Skin of body (tissue), 2 donors: ENCODE data around the gene CERS6. TPM values are rescaled to one million over a fixed set of nuclear protein-coding genes. Genes with fewer than 3 reads are reported as not detected.

ENCODE experiments used
- DNase-seq: peaks from one replicate; lab custom pipeline; 2025; lab: John Stamatoyannopoulos, UW
- total RNA-seq: library from RNA; depleted of rRNA; stranded (reverse); fragments of >200 nt; gene quantifications from one replicate; pipeline ENCODE4 v1.2.3, GENCODE V29; 2014

The CERS6 gene
- total RNA-seq, 1 donor from 2014 or later = 34.6 TPM

DNA sequence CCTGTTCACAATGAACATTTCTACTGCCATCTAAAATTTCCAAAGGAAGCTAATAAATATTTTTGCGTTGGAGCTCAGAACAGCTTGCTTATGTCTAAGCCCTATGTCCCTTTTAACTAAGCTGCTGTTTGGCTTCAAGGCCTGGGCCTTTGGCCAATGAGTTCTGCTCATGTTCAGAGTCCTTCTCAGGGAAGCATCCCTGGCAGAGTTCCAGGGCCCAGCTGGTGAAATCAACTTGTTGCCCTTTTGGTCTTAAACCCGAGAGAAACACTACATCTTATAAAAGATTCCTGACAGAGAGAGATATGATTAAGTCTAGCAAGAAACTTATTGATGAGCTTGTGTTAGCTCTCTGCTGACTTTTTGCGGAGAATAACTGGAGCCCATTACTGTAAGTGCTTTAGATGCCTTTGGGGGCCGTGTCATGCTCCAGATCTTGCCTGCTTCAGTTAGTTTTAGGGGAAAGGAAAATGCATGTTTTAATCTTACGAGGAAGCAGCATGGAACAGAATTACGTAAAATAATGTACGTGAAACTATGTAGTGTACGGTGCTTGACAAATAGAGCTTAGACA is 243.9 kb downstream of the CERS6 start:
- peak; percentile 40 for DNase-seq

- no peak for DNase-seq
Measured at GRCh38 chr2:168700615-168701245, 244.7 kb downstream of the CERS6 start.

DNA sequence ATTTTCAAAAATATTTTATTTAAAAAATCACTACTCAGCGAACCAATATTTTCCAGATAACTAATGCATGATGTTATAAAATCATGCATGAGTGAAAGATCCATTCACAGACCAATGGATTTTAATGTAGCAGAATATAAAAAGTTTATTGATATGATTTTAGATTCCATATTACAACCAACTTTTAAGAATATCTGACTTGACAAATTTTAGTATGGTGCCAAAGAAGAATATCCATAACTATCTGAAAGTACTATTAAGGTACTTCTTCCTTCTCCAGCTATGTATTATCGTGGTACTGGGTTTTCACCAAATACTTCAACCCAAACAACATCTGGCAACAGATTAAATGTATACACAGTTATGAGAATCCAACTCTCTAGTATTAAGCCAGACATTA is 246.5 kb downstream of the CERS6 start:
- DNase-seq = no peak

GRCh38 chr2:168703926-168704325 is 247.9 kb downstream of the CERS6 start:
- no peak for DNase-seq

GRCh38 chr2:168705534-168706470 is 249.7 kb downstream of the CERS6 start:
- no peak for DNase-seq

DNA sequence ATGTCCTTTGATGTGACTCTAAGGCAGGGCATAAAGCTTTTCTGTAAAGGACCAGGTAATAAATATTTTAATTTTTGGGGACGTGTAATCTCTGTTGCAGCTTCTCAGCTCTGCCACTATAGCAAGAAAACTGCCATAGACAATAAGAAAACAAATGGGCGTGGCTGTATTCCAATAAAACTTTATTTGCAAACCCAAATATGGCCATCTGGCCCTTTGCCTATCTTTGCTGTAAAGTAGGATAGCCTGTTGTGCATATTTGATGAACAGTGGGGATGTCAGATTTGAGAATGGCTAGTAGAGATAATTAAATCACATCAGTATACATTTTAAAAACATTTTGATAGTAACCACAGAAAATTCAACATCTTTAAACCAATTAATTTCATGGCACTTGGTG is 250.7 kb downstream of the CERS6 start:
- no peak for DNase-seq

- peak; percentile 25 for DNase-seq
Measured at GRCh38 chr2:168708080-168708479, 252.0 kb downstream of the CERS6 start.

DNA sequence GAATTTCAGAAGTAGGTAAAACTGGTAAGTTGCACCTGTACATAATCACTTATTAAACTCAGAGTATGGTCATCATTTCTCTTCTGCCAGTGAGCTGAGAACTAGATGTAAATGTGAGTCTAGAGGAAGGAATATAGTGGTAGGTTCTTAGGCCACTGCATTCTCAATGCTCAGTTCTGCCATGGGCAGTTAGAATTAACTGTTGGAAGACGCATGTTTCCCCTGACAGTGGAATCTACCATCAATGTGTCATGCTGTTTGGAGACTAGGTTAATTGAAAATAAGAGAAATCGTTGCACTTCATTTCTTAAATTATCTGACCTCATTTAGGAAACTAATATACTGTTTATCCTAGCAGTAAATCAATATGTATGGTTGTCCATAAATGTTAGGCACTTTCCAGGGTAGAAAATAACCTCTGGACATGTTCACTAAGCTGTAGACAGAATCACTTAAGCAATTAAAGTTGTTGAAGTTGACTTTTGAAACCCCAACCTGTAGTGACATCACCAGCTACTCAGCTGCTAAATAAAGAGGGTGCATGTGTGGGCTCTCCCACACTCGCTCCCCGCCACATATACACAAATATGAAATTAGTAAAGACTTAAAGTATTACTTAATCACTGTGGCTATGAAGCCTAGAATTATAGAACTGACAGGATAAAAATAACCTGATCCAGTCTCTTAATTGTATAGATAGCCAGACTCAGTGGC is 254.8 kb downstream of the CERS6 start:
- DNase-seq = no peak

DNA sequence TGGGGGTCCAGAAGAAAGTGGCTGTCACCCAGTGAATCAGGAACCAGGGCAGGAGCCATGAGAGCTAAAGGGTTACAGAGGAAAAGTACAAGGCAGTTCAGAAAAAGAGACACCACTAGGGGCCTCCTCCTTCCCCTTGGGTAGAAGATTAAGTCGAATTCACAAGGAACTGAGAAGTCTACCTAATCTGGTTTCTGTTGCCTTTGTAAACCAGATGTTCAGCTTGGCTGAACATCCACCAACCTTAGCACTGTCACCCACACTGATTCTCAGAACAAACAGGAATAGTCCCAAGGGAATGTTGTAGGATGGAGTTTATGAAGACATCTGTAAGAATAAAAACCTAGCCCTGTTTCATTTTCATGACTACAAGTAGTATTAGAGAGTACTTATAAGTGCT is 256.0 kb downstream of the CERS6 start:
- no peak for DNase-seq

DNA sequence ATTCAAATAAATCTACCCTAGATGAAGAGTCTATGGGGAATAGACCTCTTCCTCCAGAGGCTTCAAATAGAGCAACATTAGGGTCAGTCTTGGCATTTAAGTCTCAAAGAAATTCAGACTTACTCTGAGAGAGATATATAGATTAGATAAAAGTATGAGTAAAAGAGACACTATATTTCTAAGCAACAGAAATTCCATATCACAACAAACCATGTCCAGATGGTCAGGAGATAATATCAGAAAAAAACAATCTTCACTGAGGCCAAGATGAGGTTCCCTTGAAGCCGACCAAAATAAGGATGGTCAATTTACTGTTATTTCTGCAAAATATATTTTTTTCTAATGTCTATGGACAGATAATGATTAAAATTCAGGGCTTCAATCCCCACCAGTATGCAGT is 257.3 kb downstream of the CERS6 start:
- no peak for DNase-seq

DNA sequence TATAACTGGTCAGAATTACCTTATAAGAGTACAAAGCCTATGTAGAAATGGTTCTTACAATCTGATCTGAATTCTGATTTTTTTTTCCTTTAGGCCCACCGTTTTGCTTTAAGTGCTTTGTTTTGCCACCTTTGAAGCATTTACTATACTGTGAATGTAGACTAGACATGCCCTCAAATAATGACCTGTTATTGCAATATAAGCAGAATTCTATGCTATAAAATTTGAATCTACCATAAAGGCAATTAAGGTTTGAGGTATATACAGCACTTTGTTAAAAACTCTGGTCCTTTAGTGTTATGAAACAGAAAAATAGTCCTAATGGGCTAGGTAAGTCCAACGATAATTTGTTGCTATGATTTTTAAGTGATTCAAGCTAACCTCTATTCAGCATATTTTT is 259.8 kb downstream of the CERS6 start:
- DNase-seq = no peak

GRCh38 chr2:168716839-168717238 is 260.8 kb downstream of the CERS6 start:
- no peak for DNase-seq

GRCh38 chr2:168717790-168718502 is 261.9 kb downstream of the CERS6 start:
- DNase-seq = no peak

DNA sequence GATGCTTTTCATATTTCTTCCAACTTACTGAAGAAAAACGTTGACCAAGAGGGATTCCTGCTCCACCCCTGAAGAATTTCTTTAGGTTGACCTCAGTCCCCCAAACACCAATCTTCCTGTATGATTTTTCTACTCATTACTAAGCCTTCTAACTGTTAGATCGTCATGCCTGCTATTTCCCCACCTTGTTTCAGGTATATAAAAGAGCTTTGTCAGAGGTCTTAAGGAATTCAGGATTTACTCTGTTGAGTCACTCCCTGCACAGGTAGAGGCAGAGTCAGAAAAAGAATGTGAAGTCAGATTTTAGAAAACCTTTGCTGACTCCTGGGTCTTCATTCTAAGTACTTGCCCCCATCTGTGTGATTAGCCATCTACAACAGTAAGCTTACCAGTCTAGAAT is 262.6 kb downstream of the CERS6 start:
- no peak for DNase-seq

DNA sequence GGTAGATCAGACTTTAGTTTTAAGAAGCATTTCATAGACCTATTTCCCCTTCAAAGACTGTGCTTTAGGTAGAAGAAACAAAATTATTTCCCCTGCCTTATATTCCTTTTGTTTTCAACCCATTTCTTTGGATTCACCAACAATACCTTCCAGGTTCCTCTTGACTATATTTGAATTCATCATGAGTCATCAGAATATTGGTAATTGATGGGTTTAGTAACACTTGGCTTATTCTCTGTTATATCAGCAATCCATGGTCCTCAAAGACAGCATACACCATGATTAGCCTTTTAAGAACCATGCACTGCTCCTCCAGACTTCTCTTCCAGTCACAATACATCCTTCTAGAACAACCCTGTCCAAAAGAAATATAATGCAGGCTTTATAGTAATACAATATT is 263.4 kb downstream of the CERS6 start:
- DNase-seq = no peak

- DNase-seq = peak; percentile 26
Measured at GRCh38 chr2:168722592-168722991, 266.5 kb downstream of the CERS6 start.

DNA sequence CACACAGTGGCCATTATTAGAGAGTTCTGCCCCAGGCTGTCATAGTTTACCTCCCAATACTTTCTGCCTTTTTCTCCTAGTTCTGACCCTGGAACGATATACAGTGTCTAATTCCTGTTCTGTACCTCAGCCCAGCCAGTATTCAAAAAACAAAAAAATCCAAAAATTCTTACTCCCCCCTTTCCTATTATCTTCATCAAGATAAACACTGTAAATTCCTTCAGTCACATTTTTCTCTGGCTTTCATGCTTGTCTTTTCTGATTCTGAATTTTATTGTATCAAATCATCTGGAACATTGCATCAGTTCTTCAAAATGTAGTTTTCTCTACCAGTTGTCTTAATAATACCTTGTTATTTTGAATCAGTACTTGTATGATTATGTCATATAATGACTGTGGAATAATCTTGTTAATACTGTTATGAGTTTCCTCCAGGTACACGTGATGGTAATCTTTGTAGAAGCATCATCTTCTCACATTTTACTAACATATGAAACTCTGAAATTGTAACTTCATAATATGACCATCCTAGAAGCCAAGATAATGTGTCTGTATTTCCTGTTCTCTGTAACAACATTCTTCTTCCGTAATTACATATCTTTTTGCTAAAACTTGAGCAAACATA is 267.3 kb downstream of the CERS6 start:
- DNase-seq = no peak

GRCh38 chr2:168726375-168726774 is 270.3 kb downstream of the CERS6 start:
- DNase-seq = no peak

DNA sequence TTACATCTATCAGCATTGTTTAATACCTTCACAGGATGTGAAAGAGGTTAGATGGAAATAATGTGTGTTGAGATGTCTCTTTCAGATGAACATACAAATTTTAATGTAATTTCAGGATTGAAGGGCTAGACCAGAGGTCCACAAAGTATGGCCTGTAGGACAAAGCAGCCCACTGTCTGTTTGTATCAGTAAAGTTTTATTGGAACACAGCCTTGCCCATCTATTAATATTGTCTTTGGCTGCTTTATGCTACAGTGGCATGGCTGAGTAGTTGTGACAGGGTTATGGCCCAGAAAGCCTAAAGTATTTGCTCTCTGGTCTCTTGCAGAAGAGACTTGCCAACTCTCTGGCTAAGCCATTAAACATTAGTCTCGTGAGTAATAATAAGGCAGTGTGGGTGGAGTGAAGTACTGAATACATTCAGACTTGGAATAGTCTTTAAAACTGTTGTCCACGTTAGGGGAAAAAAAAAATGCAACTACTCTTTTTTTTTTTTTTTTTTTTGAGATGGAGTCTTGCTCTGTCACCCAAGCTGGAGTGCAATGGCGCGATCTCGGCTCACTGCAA is 271.9 kb downstream of the CERS6 start:
- no peak for DNase-seq

DNA sequence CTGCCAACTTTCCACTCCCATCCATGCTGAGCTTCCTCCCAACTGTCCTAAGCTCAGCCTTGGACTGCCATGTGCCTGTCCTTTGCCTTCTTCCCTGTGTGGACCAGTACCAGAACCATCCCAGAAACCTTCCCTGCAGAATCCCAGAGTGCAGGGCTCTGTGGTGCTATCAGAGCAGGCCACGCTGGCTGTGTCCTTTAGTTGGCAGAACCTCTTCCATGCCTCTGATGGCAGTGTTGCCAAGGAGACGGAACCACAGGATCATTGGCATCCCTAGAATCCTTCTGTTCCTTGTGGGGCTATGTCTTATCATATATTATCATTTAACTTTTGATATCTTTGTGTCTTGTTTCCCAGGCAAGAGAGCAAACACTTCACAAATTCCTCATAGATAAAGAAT is 273.4 kb downstream of the CERS6 start:
- no peak for DNase-seq
